Stimulated activated CD8-positive, alpha-beta memory T cell treated with anti-CD3 and anti-CD28 coated beads, Interleukin-12 subunit alpha, Interleukin-12 subunit beta, amount 100 ng/mL, for 1 hour (primary cell): Measurements from ENCODE around the gene MLH3.
"Not testable (repeated sequence)": the region's sequence is repeated elsewhere in the genome, so short reads cannot be mapped to it uniquely, and the experiment has no call there.

Source experiments
- DNase-seq: peaks from one replicate; pipeline ENCODE4 v3.0.0-alpha.2; 2020; ENCODE audit warnings: low read depth

The MLH3 gene

GRCh38 chr14:75050852-75051555 lies at the start of gene MLH3:
MLH3 (minus strand) TSS chr14:75051467; CDS start chr14:75049655, 1,812 bp downstream.
- DNase-seq: peak; percentile 68

GRCh38 chr14:75098682-75099081 lies 47.4 kb upstream of the MLH3 start:
- no peak for DNase-seq

- DNase-seq: no peak
Measured at GRCh38 chr14:75098212-75098611, 46.9 kb upstream of the MLH3 start.

- no peak for DNase-seq
Measured at GRCh38 chr14:75096959-75097358, 45.7 kb upstream of the MLH3 start.

GRCh38 chr14:75095690-75096089 lies 44.4 kb upstream of the MLH3 start:
- no peak for DNase-seq

- no peak for DNase-seq
Measured at GRCh38 chr14:75094896-75095295, 43.6 kb upstream of the MLH3 start.

- DNase-seq: no peak
Measured at GRCh38 chr14:75092698-75093097, 41.4 kb upstream of the MLH3 start.

GRCh38 chr14:75091251-75091650 lies 40.0 kb upstream of the MLH3 start:
- no peak for DNase-seq

GRCh38 chr14:75090353-75090752 lies 39.1 kb upstream of the MLH3 start:
- DNase-seq: no peak

GRCh38 chr14:75088566-75089373 lies 37.5 kb upstream of the MLH3 start:
- DNase-seq: peak; percentile 18

GRCh38 chr14:75088153-75088552 lies 36.9 kb upstream of the MLH3 start:
- no peak for DNase-seq

GRCh38 chr14:75084513-75084912 lies 33.2 kb upstream of the MLH3 start:
- no peak for DNase-seq

- DNase-seq: no peak
Measured at GRCh38 chr14:75083271-75083670, 32.0 kb upstream of the MLH3 start.

GRCh38 chr14:75081660-75082229 lies 30.5 kb upstream of the MLH3 start:
- no peak for DNase-seq

GRCh38 chr14:75079521-75079920 lies 28.3 kb upstream of the MLH3 start:
- DNase-seq: no peak

GRCh38 chr14:75077794-75078193 lies 26.5 kb upstream of the MLH3 start:
- no peak for DNase-seq

- no peak for DNase-seq
Measured at GRCh38 chr14:75070383-75070782, 19.1 kb upstream of the MLH3 start.

- DNase-seq: no peak
Measured at GRCh38 chr14:75069811-75070145, 18.5 kb upstream of the MLH3 start.

- no peak for DNase-seq
Measured at GRCh38 chr14:75069121-75069810, 18.0 kb upstream of the MLH3 start, which contains the start of gene ZC2HC1C. ZC2HC1C (plus strand) TSS chr14:75069641; CDS start chr14:75070574, 933 bp downstream.

GRCh38 chr14:75068294-75069120 lies 17.2 kb upstream of the MLH3 start:
- DNase-seq: no peak

GRCh38 chr14:75067765-75068164 lies 16.5 kb upstream of the MLH3 start:
- DNase-seq: not testable (repeated sequence)

GRCh38 chr14:75067212-75067611 lies 15.9 kb upstream of the MLH3 start:
- no peak for DNase-seq
